ENCODE results near the gene TYMP. TPM values are rescaled to one million over a fixed set of nuclear protein-coding genes. Genes with fewer than 3 reads are reported as not detected.

TYMP gene
- total and polyA plus RNA-seq, 2 of the 8 experiments (the other 6 are each of a cell fraction or from before 2014, with no cell fraction given), result 0.43 to 0.48 TPM

GRCh38 chr22:50577697-50577986, 47.8 kb upstream of the TYMP start:
- no peak overlapping the region for H2AFZ ChIP-seq (ENCODE audit: low read length)
- DNase-seq (ENCODE audit: low read depth in 1 of 2, low spot score in 2 of 2) (no peak), FAIRE-seq (no peak)
- H3K79me2 ChIP-seq (ENCODE audit: control insufficient read depth in 1 of 2, insufficient read depth in 2 of 2, low read length in 2 of 2), result peaks cover 0 to 7% of the 10 kb centered on the region in 2 experiments; a peak in 1 of 4 replicates
- no peak overlapping the region for H3K27ac ChIP-seq (ENCODE audit: low read depth, low read length)
- POLR2A ChIA-PET (ENCODE audit: partially characterized antibody), result interaction anchor here (2.7 to 5.4 kb wide), 2 partner anchors 13 to 21 kb away, joined by 8 to 37 read pairs; partner anchors contain the start of gene SYCE3
- H3K23me2 ChIP-seq (ENCODE audit: low read depth, low read length), result peaks cover 4% of the 10 kb centered on the region; the same call in 1 of the 2 replicates
- CTCF ChIA-PET (ENCODE audit: partially characterized antibody), result interaction anchor here (1.5 to 8.1 kb wide), 10 partner anchors 10 to 122 kb away, joined by 5 to 84 read pairs (median 16); partner anchors contain the start of gene SYCE3
- H3K4me1 ChIP-seq (replicated peaks in 1 of 4; ENCODE audit: control insufficient read depth in 3 of 4, insufficient read depth in 4 of 4, low read length in 3 of 4), result peaks cover 0 to 4% (median 3%) of the 10 kb centered on the region in 4 experiments; a peak in 3 of 7 replicates
- H2BK12ac ChIP-seq (ENCODE audit: low read depth, low read length), result no peak overlapping the region
- H3K14ac ChIP-seq (ENCODE audit: insufficient read length), result no peak overlapping the region
- H4K91ac ChIP-seq (replicated peaks; ENCODE audit: insufficient read length, low read length), result no peak overlapping the region
- no peak overlapping the region for H2BK5ac ChIP-seq (ENCODE audit: low read depth, low read length)
- no peak overlapping the region for H2AK5ac ChIP-seq (ENCODE audit: low read depth, low read length)
- no peak overlapping the region for H4K5ac ChIP-seq (ENCODE audit: insufficient read length, low read depth, low read length)
- no peak overlapping the region for H2BK15ac ChIP-seq (ENCODE audit: low read length)
- H3K79me1 ChIP-seq (ENCODE audit: low read depth, low read length), result peaks cover 7% of the 10 kb centered on the region; the same call in 1 of the 2 replicates
- no peak overlapping the region for H2BK120ac ChIP-seq (replicated peaks; ENCODE audit: low read depth, low read length)
- no peak overlapping the region for H3K56ac ChIP-seq (replicated peaks; ENCODE audit: insufficient read length, low read depth, low read length)
- H3K36me3 ChIP-seq (ENCODE audit: control insufficient read depth in 2 of 4, insufficient read depth in 4 of 4, low read length in 3 of 4), result peaks cover 6 to 13% (median 8%) of the 10 kb centered on the region in 4 experiments; a peak in 7 of 8 replicates
- H3K4me2 ChIP-seq (ENCODE audit: insufficient read depth in 1 of 2, low read depth in 2 of 2, low read length in 2 of 2), result no peak overlapping the region
- H3K9ac ChIP-seq (replicated peaks in 1 of 4; ENCODE audit: extremely low read depth in 1 of 4, low read depth in 3 of 4, low read length in 3 of 4), result no peak overlapping the region
- H3K23ac ChIP-seq (ENCODE audit: insufficient read length), result no peak overlapping the region
- no peak overlapping the region for H2BK20ac ChIP-seq (ENCODE audit: low read length)
- H4K20me1 ChIP-seq (replicated peaks in 1 of 2; ENCODE audit: control insufficient read depth in 1 of 2, insufficient read depth in 2 of 2, low read length in 2 of 2), result peaks cover 5 to 10% of the 10 kb centered on the region in 2 experiments
- WGBS, 2 experiments (ENCODE audit: extremely low coverage in 1 of 2, insufficient coverage in 1 of 2, insufficient read length in 1 of 2, insufficient replicate concordance in 2 of 2, low coverage in 1 of 2, low lambda C conversion rate in 2 of 2, missing lambda C conversion rate in 1 of 2), result 91% methylated on average over 15 of the region's 23 CpGs; no CpG with 5 or more reads in 1 of the 2 experiments
- no peaks in the 10 kb centered on the region for H3K27me3 ChIP-seq (replicated peaks in 1 of 4; ENCODE audit: control insufficient read depth in 3 of 4, extremely low read depth in 1 of 4, insufficient read depth in 3 of 4, low read length in 3 of 4)
- H3K4me3 ChIP-seq (ENCODE audit: extremely low read depth in 1 of 4, insufficient read depth in 2 of 4, low read depth in 3 of 4, low read length in 4 of 4), result no peak overlapping the region
- no peak overlapping the region for H4K8ac ChIP-seq (ENCODE audit: extremely low read depth, insufficient read depth, low read length)
- no peak overlapping the region for H3K4ac ChIP-seq (replicated peaks; ENCODE audit: insufficient read length, low read depth, low read length)
- H3K18ac ChIP-seq (ENCODE audit: extremely low read depth, low read length), result no peak overlapping the region
- H3K9me3 ChIP-seq (ENCODE audit: insufficient read depth in 2 of 2, low read depth in 1 of 2, low read length in 1 of 2), result no peaks in the 10 kb centered on the region
